Measurements from ENCODE around the gene AMIGO3.

Gene AMIGO3

GRCh38 chr3:49725906-49726681, 6.6 kb upstream of the AMIGO3 start:
- DNase-seq (ENCODE audit: low spot score), result no peak

DNA sequence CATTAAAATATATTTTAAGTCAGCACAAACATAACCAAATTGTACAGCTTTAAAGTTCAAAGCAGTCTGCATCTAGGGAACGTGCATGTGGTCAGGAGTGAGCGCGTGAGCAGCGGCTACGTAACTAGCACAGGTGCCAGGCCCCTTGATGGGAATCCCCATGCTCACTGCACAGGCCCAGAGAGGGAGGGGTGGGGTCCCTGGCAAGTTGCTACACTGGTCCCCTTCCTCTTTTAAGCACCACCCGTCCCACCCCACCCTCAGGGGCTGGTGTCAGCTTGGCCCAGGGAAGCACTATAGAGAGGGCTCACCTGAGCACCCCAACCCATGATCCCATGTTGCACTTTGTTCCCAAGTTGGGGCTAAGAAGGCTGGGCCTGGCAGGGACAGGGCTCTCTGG, 5.1 kb upstream of the AMIGO3 start:
- DNase-seq (ENCODE audit: low spot score), result no peak

GRCh38 chr3:49723628-49724551, 4.4 kb upstream of the AMIGO3 start, which contains the start of gene GMPPB:
Gene GMPPB (minus strand): TSS chr3:49723951. CDS start chr3:49723726, 225 bp downstream.
- peak; percentile 95 for DNase-seq (ENCODE audit: low spot score)

DNA sequence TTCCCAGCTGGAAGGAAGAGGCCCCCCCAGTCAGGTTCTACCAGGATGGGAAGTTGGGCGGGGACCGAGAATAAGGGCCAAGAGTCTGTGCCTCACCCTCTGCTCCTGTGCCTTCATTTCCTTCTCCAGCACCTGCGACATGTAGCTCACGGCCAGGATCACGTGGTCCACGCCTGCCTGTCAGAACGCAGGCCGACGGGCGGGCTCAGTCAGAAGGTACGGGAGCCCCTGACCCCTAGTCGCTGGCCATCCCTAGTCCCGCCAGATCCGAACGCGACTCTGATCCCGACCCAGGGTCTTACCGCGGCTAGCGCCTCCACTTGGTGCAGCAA, 3.8 kb upstream of the AMIGO3 start:
- DNase-seq (ENCODE audit: low spot score), result peak; percentile 45

DNA sequence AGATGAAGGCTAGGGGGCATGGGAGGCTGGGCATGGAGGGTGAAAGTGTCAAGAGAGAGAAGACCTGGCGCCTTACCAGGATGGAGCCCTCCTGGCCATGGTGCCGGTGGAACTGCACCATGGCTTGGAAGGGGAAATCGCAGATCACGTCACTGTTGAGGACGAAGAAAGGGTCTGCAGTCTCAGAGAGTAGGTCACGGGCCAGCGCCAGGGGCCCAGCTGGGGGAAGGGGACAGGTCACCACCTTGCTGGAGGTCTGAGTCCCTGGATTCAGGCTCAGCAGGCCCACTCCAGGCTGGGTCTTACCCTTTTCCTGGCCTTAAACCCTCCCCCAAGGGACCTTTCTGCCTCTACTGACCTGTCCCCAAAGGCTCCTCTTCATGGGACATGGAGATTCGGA, 3.4 kb upstream of the AMIGO3 start:
- no peak for DNase-seq (ENCODE audit: low spot score)

DNA sequence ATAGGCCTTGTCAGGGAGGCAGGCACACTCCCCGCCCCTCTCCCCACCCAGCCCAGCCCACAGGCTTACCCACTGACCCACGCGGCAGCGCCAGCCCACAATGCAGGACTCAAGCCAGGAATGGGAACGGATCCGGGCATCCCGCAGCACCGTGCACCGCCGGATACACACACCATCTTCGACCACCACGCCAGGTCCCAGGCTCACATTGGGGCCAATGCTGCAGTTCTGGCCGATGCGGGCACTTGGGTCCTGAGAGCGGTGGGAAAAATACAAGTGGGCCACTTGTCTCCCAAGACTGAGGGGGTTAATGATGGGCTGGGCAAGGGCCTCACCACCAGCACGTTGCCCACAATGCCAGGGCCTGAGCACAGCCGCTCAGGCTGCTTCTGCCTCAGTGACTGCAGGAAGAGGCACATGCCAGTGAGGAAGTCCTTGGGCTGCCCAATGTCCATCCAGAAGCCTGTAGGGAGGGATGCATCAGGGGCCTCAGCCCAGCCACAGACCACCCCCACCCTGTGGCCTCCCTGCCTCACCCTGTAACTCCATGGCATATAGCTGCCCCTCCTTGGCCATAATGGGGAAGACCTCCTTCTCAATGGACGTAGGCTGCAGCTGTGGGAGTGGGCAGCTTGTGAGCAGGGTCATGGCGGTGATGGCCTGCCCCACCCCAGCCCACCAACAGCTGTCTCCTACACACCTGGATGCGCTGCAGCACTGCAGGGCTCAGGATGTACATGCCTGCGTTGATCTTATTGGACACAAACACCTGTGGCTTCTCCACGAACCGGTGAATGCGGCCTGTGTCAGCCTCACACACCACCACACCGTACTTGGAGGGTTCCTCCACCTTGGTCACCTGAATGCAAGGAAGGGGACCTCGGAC, 2.7 kb upstream of the AMIGO3 start:
- DNase-seq (ENCODE audit: low spot score), result no peak

- no peak for DNase-seq (ENCODE audit: low spot score)
Measured at GRCh38 chr3:49721596-49721895, 2.1 kb upstream of the AMIGO3 start.

- no peak for DNase-seq (ENCODE audit: low spot score)
Measured at GRCh38 chr3:49720855-49721595, 1.5 kb upstream of the AMIGO3 start.

- no peak for DNase-seq (ENCODE audit: low spot score)
Measured at GRCh38 chr3:49718858-49719213, 648 bp downstream of the AMIGO3 start.

DNA sequence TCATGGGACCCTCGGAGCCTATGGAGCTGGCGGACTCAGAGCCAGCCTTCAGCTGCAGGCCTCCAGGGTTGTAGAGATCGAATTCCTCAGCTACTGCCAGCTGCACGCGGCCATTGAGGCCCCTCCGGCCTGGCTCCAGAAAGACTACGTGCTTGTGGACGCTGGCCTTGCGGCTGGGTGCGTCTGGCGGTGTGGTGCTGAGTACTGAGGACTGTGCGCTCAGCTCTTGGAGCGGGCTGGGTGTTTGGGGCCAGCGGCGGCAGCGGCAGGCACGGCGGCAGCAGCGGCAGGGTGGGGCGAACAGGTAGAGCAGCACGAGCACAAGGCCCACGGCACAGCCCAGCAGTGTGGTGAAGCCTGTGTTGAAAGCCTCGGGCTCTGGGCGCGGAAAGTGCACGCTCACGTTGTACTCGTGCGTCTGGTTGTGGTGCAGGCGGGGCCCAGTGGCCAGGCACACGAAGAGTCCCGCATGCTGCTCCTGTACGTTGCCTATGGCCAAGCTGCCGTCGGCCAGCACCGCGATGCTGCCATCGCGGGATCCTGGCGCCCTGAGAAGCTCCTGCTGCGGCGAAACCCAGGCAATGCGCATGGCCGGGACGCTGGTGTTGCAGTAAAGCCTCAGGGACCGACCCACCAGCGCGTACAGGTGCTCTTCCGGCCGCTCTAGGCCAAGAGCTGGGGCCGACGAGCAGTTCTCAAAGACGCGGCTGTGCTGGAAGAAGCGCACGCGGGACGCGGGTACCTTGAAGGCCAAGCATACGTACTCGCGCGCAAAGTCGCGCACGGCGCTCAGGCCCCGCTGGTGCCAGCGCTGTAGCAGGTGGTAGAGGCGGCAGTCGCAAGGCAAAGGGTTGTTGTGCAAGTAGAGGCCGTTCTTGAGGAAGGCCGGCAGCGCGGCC, 1.3 kb downstream of the AMIGO3 start:
- no peak for DNase-seq (ENCODE audit: low spot score)

GRCh38 chr3:49717211-49717958, 2.1 kb downstream of the AMIGO3 start:
- DNase-seq (ENCODE audit: low spot score), result no peak

GRCh38 chr3:49716691-49717210, 2.7 kb downstream of the AMIGO3 start:
- no peak for DNase-seq (ENCODE audit: low spot score)

GRCh38 chr3:49716169-49716568, 3.3 kb downstream of the AMIGO3 start:
- DNase-seq (ENCODE audit: low spot score), result no peak

DNA sequence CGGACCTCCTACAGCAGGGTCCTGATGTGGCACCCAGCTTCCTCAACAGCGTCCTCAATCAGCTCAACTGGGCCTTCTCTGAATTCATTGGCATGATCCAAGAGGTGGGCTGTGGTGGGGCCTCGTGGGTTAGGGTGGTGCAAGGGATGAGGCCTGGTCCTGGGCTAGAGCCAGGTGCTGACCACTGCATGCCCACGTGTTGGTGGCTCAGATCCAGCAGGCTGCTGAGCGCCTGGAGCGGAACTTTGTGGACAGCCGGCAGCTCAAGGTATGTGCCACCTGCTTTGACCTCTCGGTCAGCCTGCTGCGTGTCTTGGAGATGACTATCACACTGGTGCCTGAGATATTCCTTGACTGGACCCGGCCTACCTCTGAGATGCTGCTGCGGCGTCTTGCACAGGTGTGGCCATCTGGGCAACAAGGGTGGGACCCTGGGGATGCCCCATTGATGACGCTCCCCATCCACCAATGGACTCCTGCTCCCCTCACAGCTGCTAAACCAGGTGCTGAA, 3.8 kb downstream of the AMIGO3 start:
- DNase-seq (ENCODE audit: low spot score), result no peak

- DNase-seq (ENCODE audit: low spot score), result no peak
Measured at GRCh38 chr3:49714728-49715550, 4.5 kb downstream of the AMIGO3 start.

- no peak for DNase-seq (ENCODE audit: low spot score)
Measured at GRCh38 chr3:49713336-49714105, 6.0 kb downstream of the AMIGO3 start.

DNA sequence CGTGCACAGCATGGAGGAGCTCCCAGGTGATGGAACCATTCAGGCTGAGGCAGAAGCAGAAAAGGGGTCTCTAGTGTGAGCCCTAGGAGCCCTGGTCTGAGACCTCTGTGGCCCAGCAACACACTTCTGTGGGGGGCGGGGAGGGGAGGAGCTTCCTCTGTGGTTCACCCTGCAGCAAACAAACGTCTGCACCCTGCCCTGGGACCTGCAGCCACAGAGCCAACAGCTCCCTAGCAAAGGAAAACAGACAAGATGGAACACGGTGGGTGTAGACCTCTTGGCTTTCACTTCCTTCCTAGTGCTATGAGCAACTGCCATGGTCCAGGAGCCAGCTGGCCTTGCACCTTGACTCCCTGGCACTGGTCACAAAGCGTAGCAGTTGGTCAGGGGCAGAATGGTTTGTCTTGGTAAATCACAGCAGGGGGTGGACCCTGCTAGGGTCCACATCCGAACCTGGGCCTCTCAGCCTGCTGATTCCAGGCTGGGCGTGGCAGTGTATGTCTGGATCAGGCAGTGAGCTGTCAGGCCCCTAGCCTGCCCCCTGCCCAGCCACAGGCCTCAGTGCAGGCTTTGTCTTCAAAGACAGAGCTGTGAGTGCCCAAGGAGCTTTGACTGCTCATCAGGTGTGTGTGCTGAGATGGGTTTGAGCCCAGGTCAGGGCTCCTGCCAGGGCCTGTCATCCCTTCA, 6.7 kb downstream of the AMIGO3 start:
- no peak for DNase-seq (ENCODE audit: low spot score)
